IMR-90 (cell line): ENCODE data around the gene ELAVL1. TPM values are rescaled to one million over a fixed set of nuclear protein-coding genes. Genes with fewer than 3 reads are reported as not detected.

Source experiments
- ATAC-seq: fragments of 200-7000 bp; cut with Tn5 transposase; 2 replicates; pipeline ENCODE4 v1.9.1; 2020; ENCODE audit warnings: low read depth, mild to moderate bottlenecking, moderate library complexity
- BruUV-seq: library from RNA; stranded (reverse); fragments of 400-500 nt; replicated peaks from 2 replicates; lab custom pipeline; 2021; lab: Mats Ljungman, UMichigan
- CTCF ChIA-PET: fragments of 300-600 bp; formaldehyde crosslinking; extraction: SDS; loops from one replicate; lab custom pipeline; 2021; ENCODE audit warnings: antibody characterized with exemption; lab: Yijun Ruan, JAX
- POLR2A ChIA-PET: fragments of 300-600 bp; sonication (Branson Sonifier 250); formaldehyde crosslinking; loops from one replicate; lab custom pipeline; 2022; ENCODE audit warnings: antibody characterized with exemption; ENCODE audit not compliant: unreplicated experiment; lab: Charles Lee
- DNase-seq: peaks from one replicate; pipeline ENCODE4 v3.0.0; 2013
- H2AFZ ChIP-seq: replicated peaks from 2 replicates; pipeline ENCODE3; 2013; ENCODE audit warnings: low read length, mild to moderate bottlenecking; ENCODE audit not compliant: poor library complexity
- H2AK5ac ChIP-seq: 2 replicates; pipeline ENCODE4 v1.6.1; 2013; ENCODE audit warnings: low read depth, low read length, inconsistent platforms
- H2AK9ac ChIP-seq: replicated peaks from 2 replicates; pipeline ENCODE3; 2013; ENCODE audit warnings: mild to moderate bottlenecking, low read depth, low read length, moderate library complexity; ENCODE audit not compliant: poor library complexity
- H2BK120ac ChIP-seq: 2 replicates; pipeline ENCODE4 v1.6.1; 2013; ENCODE audit warnings: low read depth, low read length, inconsistent platforms
- H2BK15ac ChIP-seq: 3 replicates; pipeline ENCODE4 v1.6.1; 2013; ENCODE audit warnings: low read depth, low read length, inconsistent platforms
- H2BK20ac ChIP-seq: 2 replicates; pipeline ENCODE4 v1.6.1; 2013; ENCODE audit warnings: low read depth, mild to moderate bottlenecking, inconsistent platforms, low read length, moderate library complexity
- H2BK5ac ChIP-seq: 2 replicates; pipeline ENCODE4 v1.6.1; 2013; ENCODE audit warnings: mild to moderate bottlenecking, low read depth, low read length, inconsistent platforms; ENCODE audit not compliant: poor library complexity, severe bottlenecking
- H3K14ac ChIP-seq: replicated peaks from 2 replicates; pipeline ENCODE4 v1.6.1; 2013; ENCODE audit warnings: low read depth, low read length, inconsistent platforms
- H3K18ac ChIP-seq: 2 replicates; pipeline ENCODE4 v1.6.1; 2013; ENCODE audit warnings: low read depth, low read length, control low read depth
- H3K23ac ChIP-seq: 2 replicates; pipeline ENCODE4 v1.6.1; 2013; ENCODE audit warnings: low read depth, low read length, inconsistent platforms
- H3K27ac ChIP-seq: 2 replicates; pipeline ENCODE4 v1.5.1; 2013; ENCODE audit warnings: mild to moderate bottlenecking, control low read depth, low read length; ENCODE audit not compliant: insufficient read depth
- H3K27me3 ChIP-seq: 2 replicates; pipeline ENCODE4 v1.6.1; 2013; ENCODE audit warnings: low read length; ENCODE audit not compliant: control insufficient read depth, insufficient read depth
- H3K36me3 ChIP-seq: 2 replicates; pipeline ENCODE4 v1.6.1; 2013; ENCODE audit warnings: low read length, mixed read lengths; ENCODE audit not compliant: control insufficient read depth, insufficient read depth
- H3K4ac ChIP-seq: 2 replicates; pipeline ENCODE4 v1.6.1; 2013; ENCODE audit warnings: low read depth, low read length, inconsistent platforms
- H3K4me1 ChIP-seq: 2 replicates; pipeline ENCODE4 v1.6.1; 2013; ENCODE audit warnings: low read length, mixed read lengths; ENCODE audit not compliant: control insufficient read depth, insufficient read depth
- H3K4me2 ChIP-seq: 2 replicates; pipeline ENCODE4 v1.6.1; 2013; ENCODE audit warnings: low read depth, mild to moderate bottlenecking, control low read depth, low read length, moderate library complexity
- H3K4me3 ChIP-seq: 2 replicates; pipeline ENCODE4 v1.5.1; 2013; ENCODE audit warnings: low read depth, mild to moderate bottlenecking, control low read depth, low read length, moderate library complexity; ENCODE audit not compliant: insufficient read depth
- H3K56ac ChIP-seq: 2 replicates; pipeline ENCODE4 v1.6.1; 2013; ENCODE audit warnings: low read length, inconsistent platforms; ENCODE audit not compliant: insufficient read depth; ENCODE audit errors: extremely low read depth
- H3K79me1 ChIP-seq, 2 experiments: 2 replicates each; pipeline ENCODE4 v1.6.1; 2013; ENCODE audit warnings: low read length in 2 of 2, inconsistent platforms in 1 of 2, low read depth in 1 of 2
- H3K9ac ChIP-seq: 2 replicates; pipeline ENCODE4 v1.6.1; 2013; ENCODE audit warnings: low read depth, low read length, control low read depth
- H3K9me1 ChIP-seq: 2 replicates; pipeline ENCODE4 v1.6.1; 2013; ENCODE audit warnings: low read length, inconsistent platforms; ENCODE audit not compliant: insufficient read depth
- H3K9me3 ChIP-seq: 2 replicates; pipeline ENCODE4 v1.6.1; 2013; ENCODE audit warnings: low read length; ENCODE audit not compliant: control insufficient read depth, insufficient read depth
- H4K20me1 ChIP-seq: 2 replicates; pipeline ENCODE4 v1.6.1; 2013; ENCODE audit warnings: low read length, inconsistent platforms; ENCODE audit not compliant: insufficient read depth
- H4K5ac ChIP-seq: 2 replicates; pipeline ENCODE4 v1.6.1; 2013; ENCODE audit warnings: mild to moderate bottlenecking, low read depth, low read length, control low read depth
- H4K8ac ChIP-seq, 2 experiments: 2 replicates each; pipeline ENCODE4 v1.6.1; 2013; ENCODE audit warnings: low read depth in 2 of 2, low read length in 2 of 2, control low read depth in 1 of 2, inconsistent platforms in 1 of 2
- H4K91ac ChIP-seq: 2 replicates; pipeline ENCODE4 v1.6.1; 2013; ENCODE audit warnings: low read depth, low read length, inconsistent platforms; ENCODE audit not compliant: insufficient read depth
- BHLHE40 ChIP-seq: fragments of 150-350 bp; IDR thresholded peaks from 2 replicates; pipeline ENCODE4 v1.6.1; 2016; ENCODE audit warnings: mild to moderate bottlenecking, low read depth, low read length
- CEBPB ChIP-seq: IDR thresholded peaks from 2 replicates; pipeline ENCODE4 v1.6.1; 2012; ENCODE audit warnings: low read depth, low read length, improper control_type of control experiment
- CHD1 ChIP-seq: IDR thresholded peaks from 2 replicates; pipeline ENCODE4 v1.6.1; 2012; ENCODE audit warnings: low read depth, low read length, improper control_type of control experiment
- ELK1 ChIP-seq: fragments of 150-350 bp; IDR thresholded peaks from 2 replicates; pipeline ENCODE4 v1.6.1; 2016; ENCODE audit warnings: low read depth, mild to moderate bottlenecking, low read length, moderate library complexity, borderline replicate concordance
- FOS ChIP-seq: fragments of 150-350 bp; IDR thresholded peaks from 2 replicates; pipeline ENCODE4 v1.6.1; 2016; ENCODE audit warnings: low read depth, low read length
- MAFK ChIP-seq: IDR thresholded peaks from 2 replicates; pipeline ENCODE4 v1.6.1; 2012; ENCODE audit warnings: low read depth, low read length, improper control_type of control experiment
- MAZ ChIP-seq: IDR thresholded peaks from 2 replicates; pipeline ENCODE4 v1.6.1; 2012; ENCODE audit warnings: low read depth, mild to moderate bottlenecking, low read length, improper control_type of control experiment, moderate library complexity, borderline replicate concordance
- MXI1 ChIP-seq: IDR thresholded peaks from 2 replicates; pipeline ENCODE4 v1.6.1; 2012; ENCODE audit warnings: low read depth, mild to moderate bottlenecking, low read length, moderate library complexity, borderline replicate concordance
- NFE2L2 ChIP-seq: fragments of 150-350 bp; IDR thresholded peaks from 2 replicates; pipeline ENCODE4 v1.6.1; 2016; ENCODE audit warnings: low read depth, mild to moderate bottlenecking, low read length
- POLR2A ChIP-seq: IDR thresholded peaks from 2 replicates; pipeline ENCODE4 v1.6.1; 2012; ENCODE audit warnings: mild to moderate bottlenecking, low read depth, low read length
- RAD21 ChIP-seq: IDR thresholded peaks from 2 replicates; pipeline ENCODE4 v1.6.1; 2012; ENCODE audit warnings: low read length, improper control_type of control experiment
- RCOR1 ChIP-seq: IDR thresholded peaks from 2 replicates; pipeline ENCODE4 v1.6.1; 2012; ENCODE audit warnings: mild to moderate bottlenecking, low read length, improper control_type of control experiment; ENCODE audit not compliant: insufficient replicate concordance
- RFX5 ChIP-seq: IDR thresholded peaks from 2 replicates; pipeline ENCODE4 v1.8.0; 2012; ENCODE audit warnings: low read depth, mild to moderate bottlenecking, low read length, moderate library complexity
- SMC3 ChIP-seq: fragments of 150-350 bp; IDR thresholded peaks from 2 replicates; pipeline ENCODE4 v1.6.1; 2016; ENCODE audit warnings: low read depth, mild to moderate bottlenecking, antibody characterized with exemption, low read length, moderate library complexity
- WGBS, 2 experiments: methylation state at CpG; one replicate each; pipeline versions ENCODE4 v1.1.5 to v1.1.7; 2013; ENCODE audit warnings: missing lambda C conversion rate in 2 of 2; ENCODE audit not compliant: insufficient read length in 1 of 2; ENCODE audit errors: extremely low coverage in 2 of 2; 5-methylcytosine and 5-hydroxymethylcytosine counted together
- dilution Hi-C: fragments of 300-500 bp; cut with HindIII; formaldehyde crosslinking; loops from one replicate; pipeline ENCODE4 v1.14.3; 2018; ENCODE audit warnings: low sequenced_read_pairs; ENCODE audit not compliant: unreplicated experiment
- in situ Hi-C: fragments of 300-500 bp; cut with MboI; formaldehyde crosslinking; loops from 3 replicates; pipeline ENCODE4 v1.14.3; 2019; ENCODE audit warnings: low sequenced_read_pairs, inconsistent platforms, mixed read lengths
- intact Hi-C: fragments of 100-400 bp; cut with micrococcal nuclease; formaldehyde crosslinking; loops from 2 replicates; pipeline ENCODE4 v1.10.0; 2022
- polyA plus RNA-seq, 3 experiments: library from polyadenylated mRNA; depleted of rRNA; stranded (reverse); fragments of >200 nt; gene quantifications; 2 replicates each; pipeline ENCODE4 v1.2.3, GENCODE V29; 2012; ENCODE audit warnings: low replicate concordance in 1 of 3
- total RNA-seq: library from RNA; depleted of rRNA; stranded (reverse); fragments of >200 nt; gene quantifications from 2 replicates; pipeline ENCODE4 v1.2.3, GENCODE V29; 2012
- TF ChIP-seq, protein P1 (sequence below): conservative IDR thresholded peaks from 2 replicates; pipeline ENCODE4 v1.5.1; 2012; ENCODE audit warnings: mild to moderate bottlenecking, low read depth, low read length, improper control_type of control experiment
- TF ChIP-seq, protein P2 (sequence below): fragments of 150-350 bp; IDR thresholded peaks from 2 replicates; pipeline ENCODE4 v1.6.1; 2017; ENCODE audit warnings: mild to moderate bottlenecking, antibody characterized with exemption, low read length, low read depth

ELAVL1 gene
- total and polyA plus RNA-seq, 2 of the 4 experiments (the other 2 are of a cell fraction): 55.6 to 59.0 TPM

GRCh38 chr19:7965259-7965841, 40.1 kb downstream of the ELAVL1 start:
- H3K79me1 ChIP-seq: peaks cover 11 to 12% of the 10 kb centered on the region in 2 experiments; a peak in 3 of 4 replicates
- H3K18ac ChIP-seq: no peak overlapping the region
- no peak overlapping the region for H2BK5ac ChIP-seq
- in situ Hi-C loops (no loop called here), dilution Hi-C loops (no loop called here), intact Hi-C loops (no loop called here)
- no peak overlapping the region for H3K27ac ChIP-seq
- no peak for TF ChIP-seq MAZ
- TF ChIP-seq, protein P1, sequence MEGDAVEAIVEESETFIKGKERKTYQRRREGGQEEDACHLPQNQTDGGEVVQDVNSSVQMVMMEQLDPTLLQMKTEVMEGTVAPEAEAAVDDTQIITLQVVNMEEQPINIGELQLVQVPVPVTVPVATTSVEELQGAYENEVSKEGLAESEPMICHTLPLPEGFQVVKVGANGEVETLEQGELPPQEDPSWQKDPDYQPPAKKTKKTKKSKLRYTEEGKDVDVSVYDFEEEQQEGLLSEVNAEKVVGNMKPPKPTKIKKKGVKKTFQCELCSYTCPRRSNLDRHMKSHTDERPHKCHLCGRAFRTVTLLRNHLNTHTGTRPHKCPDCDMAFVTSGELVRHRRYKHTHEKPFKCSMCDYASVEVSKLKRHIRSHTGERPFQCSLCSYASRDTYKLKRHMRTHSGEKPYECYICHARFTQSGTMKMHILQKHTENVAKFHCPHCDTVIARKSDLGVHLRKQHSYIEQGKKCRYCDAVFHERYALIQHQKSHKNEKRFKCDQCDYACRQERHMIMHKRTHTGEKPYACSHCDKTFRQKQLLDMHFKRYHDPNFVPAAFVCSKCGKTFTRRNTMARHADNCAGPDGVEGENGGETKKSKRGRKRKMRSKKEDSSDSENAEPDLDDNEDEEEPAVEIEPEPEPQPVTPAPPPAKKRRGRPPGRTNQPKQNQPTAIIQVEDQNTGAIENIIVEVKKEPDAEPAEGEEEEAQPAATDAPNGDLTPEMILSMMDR: no peak
- no peak for TF ChIP-seq FOS
- TF ChIP-seq CEBPB: no peak
- TF ChIP-seq MAFK: no peak
- TF ChIP-seq RFX5: no peak
- no peak for TF ChIP-seq RAD21
- TF ChIP-seq BHLHE40: no peak
- TF ChIP-seq POLR2A: no peak
- no peak for TF ChIP-seq MXI1
- TF ChIP-seq RCOR1: no peak
- TF ChIP-seq ELK1: no peak
- no peak for TF ChIP-seq SMC3
- TF ChIP-seq CHD1: no peak
- TF ChIP-seq, protein P2, sequence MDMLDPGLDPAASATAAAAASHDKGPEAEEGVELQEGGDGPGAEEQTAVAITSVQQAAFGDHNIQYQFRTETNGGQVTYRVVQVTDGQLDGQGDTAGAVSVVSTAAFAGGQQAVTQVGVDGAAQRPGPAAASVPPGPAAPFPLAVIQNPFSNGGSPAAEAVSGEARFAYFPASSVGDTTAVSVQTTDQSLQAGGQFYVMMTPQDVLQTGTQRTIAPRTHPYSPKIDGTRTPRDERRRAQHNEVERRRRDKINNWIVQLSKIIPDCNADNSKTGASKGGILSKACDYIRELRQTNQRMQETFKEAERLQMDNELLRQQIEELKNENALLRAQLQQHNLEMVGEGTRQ: no peak
- TF ChIP-seq NFE2L2: no peak
- no peak overlapping the region for H4K8ac ChIP-seq
- no peak overlapping the region for H2AK5ac ChIP-seq
- H3K9me3 ChIP-seq: no peaks in the 10 kb centered on the region
- H2BK20ac ChIP-seq: no peak overlapping the region
- H3K27me3 ChIP-seq: no peaks in the 10 kb centered on the region
- H3K4me1 ChIP-seq: no peaks in the 10 kb centered on the region
- H3K23ac ChIP-seq: no peak overlapping the region
- H3K4me2 ChIP-seq: no peak overlapping the region
- no peaks in the 10 kb centered on the region for H3K9me1 ChIP-seq
- H3K9ac ChIP-seq: no peak overlapping the region
- H4K5ac ChIP-seq: no peak overlapping the region
- ATAC-seq: no peak
- no peak overlapping the region for H2BK15ac ChIP-seq
- H2BK120ac ChIP-seq: no peak overlapping the region
- peaks cover 62% of the 10 kb centered on the region for H3K36me3 ChIP-seq
- no peak for DNase-seq
- no peak overlapping the region for H4K91ac ChIP-seq
- no peak overlapping the region for H3K4me3 ChIP-seq
- no peak overlapping the region for H2AK9ac ChIP-seq
- no peak overlapping the region for H3K56ac ChIP-seq
- ChIA-PET POLR2A (no interaction called here), CTCF (no interaction called here)
- H3K4ac ChIP-seq: no peak overlapping the region
- peaks cover 14% of the 10 kb centered on the region for H4K20me1 ChIP-seq
- no peak overlapping the region for H3K14ac ChIP-seq
- H2AFZ ChIP-seq: no peak overlapping the region
- BruUV-seq: no TSS peak
- no CpG with 5 or more reads among the region's 12 CpGs for WGBS, 2 experiments
